HepG2 (cell line): ENCODE data around the gene SCUBE1. TPM values are rescaled to one million over a fixed set of nuclear protein-coding genes. Genes with fewer than 3 reads are reported as not detected.

ENCODE experiments used
- ATAC-seq: fragments of 200-7000 bp; cut with Tn5 transposase; 3 replicates; pipeline ENCODE4 v1.9.1; 2020; ENCODE audit warnings: mild to moderate bottlenecking, moderate library complexity
- BruUV-seq: library from RNA; stranded (reverse); fragments of 400-500 nt; replicated peaks from 2 replicates; lab custom pipeline; 2021; lab: Mats Ljungman, UMichigan
- CTCF ChIA-PET: fragments of 300-600 bp; formaldehyde crosslinking; extraction: SDS; loops from one replicate; lab custom pipeline; 2021; ENCODE audit warnings: low total read pairs, inconsistent platforms, low intra/inter-chr PET ratio; lab: Yijun Ruan, JAX
- POLR2A ChIA-PET: fragments of 350-600 bp; sonication (Branson Sonifier 250); formaldehyde crosslinking; loops from one replicate; lab custom pipeline; 2020; ENCODE audit warnings: antibody characterized with exemption, inconsistent platforms; lab: Yijun Ruan, JAX
- DNase-seq: peaks from one replicate; pipeline ENCODE4 v3.0.0-alpha.2; 2015; ENCODE audit warnings: low spot score
- FAIRE-seq: peaks from 3 replicates; lab custom pipeline; 2011; peaks lifted over from hg19 to GRCh38; lab: Jason Lieb, UNC
- H2AFZ ChIP-seq: one replicate; pipeline ENCODE4 v1.6.1; 2011; ENCODE audit warnings: low read length, inconsistent platforms
- H3K27ac ChIP-seq: fragments of 300-600 bp; 3 replicates; pipeline ENCODE4 v1.8.0; 2011; ENCODE audit warnings: mixed run types, mild to moderate bottlenecking, mixed read lengths, low read length, inconsistent platforms; ENCODE audit not compliant: insufficient read depth; ENCODE audit errors: extremely low read length
- H3K27me3 ChIP-seq, 2 experiments: fragments of 200-600 bp in 1 of 2; 2 replicates in 1 of 2; 3 replicates in 1 of 2; pipeline versions ENCODE4 v1.6.0 to v1.8.0; 2011; ENCODE audit warnings: low read length in 2 of 2, mild to moderate bottlenecking in 2 of 2, moderate library complexity in 2 of 2, inconsistent platforms in 1 of 2; ENCODE audit not compliant: insufficient read depth in 2 of 2, control insufficient read depth in 1 of 2
- H3K36me3 ChIP-seq, 2 experiments: fragments of 200-600 bp in 1 of 2; replicated peaks in 1 of 2; 2 replicates in 1 of 2; 3 replicates in 1 of 2; pipeline versions ENCODE4 v1.5.1 to v1.8.0; 2011; ENCODE audit warnings: low read length in 2 of 2, inconsistent platforms in 1 of 2; ENCODE audit not compliant: insufficient read depth in 2 of 2, control insufficient read depth in 1 of 2
- H3K4me1 ChIP-seq: 2 replicates; pipeline ENCODE4 v1.5.1; 2012; ENCODE audit warnings: low read length, inconsistent platforms; ENCODE audit not compliant: insufficient read depth
- H3K4me2 ChIP-seq: 2 replicates; pipeline ENCODE4 v1.6.0; 2011; ENCODE audit warnings: low read depth, low read length, inconsistent platforms
- H3K4me3 ChIP-seq, 3 experiments: fragments of 200-600 bp in 1 of 3; sonication (generic), shearing (Covaris generic) in 1 of 3; replicated peaks in 1 of 3; 2 replicates each; pipeline ENCODE4 v1.5.1; 2011 to 2016; ENCODE audit warnings: low read length in 3 of 3, inconsistent platforms in 2 of 3, low read depth in 2 of 3, mild to moderate bottlenecking in 2 of 3, control low read depth in 1 of 3, mixed read lengths in 1 of 3; ENCODE audit not compliant: insufficient read depth in 1 of 3
- H3K79me2 ChIP-seq: one replicate; pipeline ENCODE4 v1.6.1; 2011; ENCODE audit warnings: low read length, inconsistent platforms; ENCODE audit not compliant: insufficient read depth
- H3K9ac ChIP-seq: 2 replicates; pipeline ENCODE4 v1.6.0; 2011; ENCODE audit warnings: mild to moderate bottlenecking, low read depth, low read length, inconsistent platforms; ENCODE audit not compliant: insufficient read depth
- H3K9me3 ChIP-seq: 2 replicates; pipeline ENCODE4 v1.5.1; 2012; ENCODE audit warnings: mild to moderate bottlenecking, low read length
- H4K20me1 ChIP-seq: 2 replicates; pipeline ENCODE4 v1.6.0; 2011; ENCODE audit warnings: inconsistent platforms, mild to moderate bottlenecking, low read length, moderate library complexity; ENCODE audit not compliant: insufficient read depth
- ARID2 ChIP-seq: sonication (generic); formaldehyde crosslinking; IDR thresholded peaks from 2 replicates; pipeline ENCODE4 v1.8.1; 2022; ENCODE audit warnings: mild to moderate bottlenecking, missing genetic modification reagents, borderline replicate concordance
- ARID4A ChIP-seq: sonication (generic); formaldehyde crosslinking; IDR thresholded peaks from 2 replicates; pipeline ENCODE4 v1.5.0; 2020; ENCODE audit warnings: mild to moderate bottlenecking, missing genetic modification reagents, borderline replicate concordance
- FOSL1 ChIP-seq: sonication (generic); formaldehyde crosslinking; IDR thresholded peaks from 2 replicates; pipeline ENCODE4 v1.9.0; 2021; ENCODE audit warnings: missing genetic modification reagents, borderline replicate concordance
- KDM5A ChIP-seq: fragments of 200-600 bp; sonication (generic); IDR thresholded peaks from 2 replicates; pipeline ENCODE4 v1.7.0; 2018; ENCODE audit warnings: antibody characterized with exemption, mild to moderate bottlenecking, low read length, borderline replicate concordance
- KLF16 ChIP-seq, 2 experiments: sonication (generic) in 1 of 2; formaldehyde crosslinking in 1 of 2; IDR thresholded peaks; 2 replicates each; pipeline versions ENCODE4 v1.6.1 to v1.8.0; 2016 to 2023; ENCODE audit warnings: missing genetic modification reagents in 2 of 2, missing compliant biosample characterization in 1 of 2
- LCORL ChIP-seq, 2 experiments: fragments of 450-650 bp in 1 of 2; sonication (generic) in 1 of 2; formaldehyde crosslinking in 1 of 2; IDR thresholded peaks; 2 replicates each; pipeline versions ENCODE4 v1.5.0 to v1.6.1; 2017 to 2020; ENCODE audit warnings: antibody characterized with exemption in 1 of 2, missing genetic modification reagents in 1 of 2
- POLR2A ChIP-seq, 2 experiments: IDR thresholded peaks; 2 replicates each; pipeline ENCODE4 v1.6.1; 2011; ENCODE audit warnings: low read depth in 2 of 2, low read length in 2 of 2, mild to moderate bottlenecking in 1 of 2, moderate library complexity in 1 of 2; ENCODE audit not compliant: insufficient read depth in 1 of 2
- ZNF234 ChIP-seq: sonication (generic); formaldehyde crosslinking; conservative IDR thresholded peaks from 2 replicates; pipeline ENCODE4 v1.5.1; 2020; ENCODE audit warnings: mild to moderate bottlenecking, missing genetic modification reagents
- ZNF414 ChIP-seq: sonication (generic); formaldehyde crosslinking; IDR thresholded peaks from 2 replicates; pipeline ENCODE4 v1.5.0; 2020; ENCODE audit warnings: missing genetic modification reagents
- ZNF605 ChIP-seq: sonication (generic); formaldehyde crosslinking; IDR thresholded peaks from 2 replicates; pipeline ENCODE4 v1.8.0; 2022; ENCODE audit warnings: mild to moderate bottlenecking, missing genetic modification reagents
- ZNF609 ChIP-seq: sonication (generic); formaldehyde crosslinking; IDR thresholded peaks from 2 replicates; pipeline ENCODE4 v1.4.0; 2020; ENCODE audit warnings: mild to moderate bottlenecking, missing genetic modification reagents, borderline replicate concordance
- ZNF615 ChIP-seq: sonication (generic); formaldehyde crosslinking; IDR thresholded peaks from 2 replicates; pipeline ENCODE4 v1.5.0; 2020; ENCODE audit warnings: mild to moderate bottlenecking, missing genetic modification reagents, borderline replicate concordance
- ZNF790 ChIP-seq: sonication (generic); formaldehyde crosslinking; IDR thresholded peaks from 2 replicates; pipeline ENCODE4 v1.8.0; 2022; ENCODE audit warnings: missing genetic modification reagents, mild to moderate bottlenecking, borderline replicate concordance
- WGBS: methylation state at CpG from one replicate; pipeline ENCODE4 v1.1.6; 2017; ENCODE audit warnings: low lambda C conversion rate; 5-methylcytosine and 5-hydroxymethylcytosine counted together
- in situ Hi-C: cut with HindIII; loops from 2 replicates; pipeline ENCODE4 v1.10.0; 2017; ENCODE audit warnings: low pct_unique_long_range_greater_than_20kb; ENCODE audit not compliant: extremely low pct_ligation_motif_present
- intact Hi-C: fragments of 100-400 bp; cut with micrococcal nuclease; formaldehyde crosslinking; loops from one replicate; pipeline ENCODE4 v1.10.0; 2022; ENCODE audit not compliant: unreplicated experiment
- polyA plus RNA-seq, 8 experiments: library from polyadenylated mRNA; depleted of rRNA in 3 of 8; stranded (reverse) in 7 of 8; unstranded in 1 of 8; fragments of >200 nt; fragmentation: Illumina TruSeq in 4 of 8; extraction: Trizol in 4 of 8; gene quantifications; 2 replicates each; pipeline versions ENCODE4 v1.2.1 to v1.2.3, GENCODE V29; 2011 to 2016; ENCODE audit warnings: low read depth in 4 of 8, missing spikeins in 1 of 8, mixed read lengths in 1 of 8; ENCODE audit not compliant: insufficient read depth in 1 of 8
- total RNA-seq, 5 experiments: library from RNA; depleted of rRNA; stranded (reverse); fragments of >200 nt; fragmentation: Illumina TruSeq; extraction: Trizol; gene quantifications; 2 replicates each; pipeline ENCODE4 v1.2.3, GENCODE V29; 2016; ENCODE audit warnings: low read depth in 1 of 5

Gene SCUBE1
- total and polyA plus RNA-seq, 2 of the 13 experiments (the other 11 are each of a cell fraction or from before 2014, with no cell fraction given) = under 0.01 to 0.05 TPM

- H2AFZ ChIP-seq = no peak overlapping the region
- POLR2A ChIA-PET = no interaction called here
- in situ Hi-C loops = no loop called here
- TF ChIP-seq KDM5A = no peak
- no peak for TF ChIP-seq ARID4A (CRISPR knock-in tag)
- TF ChIP-seq ZNF790 = no peak
- TF ChIP-seq ZNF615 (CRISPR knock-in tag) = no peak
- no peak for TF ChIP-seq ZNF234 (CRISPR knock-in tag)
- no peak for TF ChIP-seq ZNF605 (CRISPR knock-in tag)
- no peak for TF ChIP-seq ZNF414
- TF ChIP-seq POLR2A (IDR thresholded peaks at IDR 0.05; ENCODE audit: insufficient read depth in 1 of 2, low read depth in 2 of 2, low read length in 2 of 2) = no peak
- no peak for TF ChIP-seq FOSL1 (CRISPR knock-in tag)
- no peak for TF ChIP-seq LCORL (IDR thresholded peaks at IDR 0.05)
- TF ChIP-seq LCORL (CRISPR knock-in tag; IDR thresholded peaks at IDR 0.05) = no peak
- TF ChIP-seq KLF16 (CRISPR knock-in tag; IDR thresholded peaks at IDR 0.05) = no peak
- TF ChIP-seq ARID2 (CRISPR knock-in tag) = no peak
- no peak for TF ChIP-seq ZNF609 (CRISPR knock-in tag)
Observed at GRCh38 chr22:43338766-43339345, 4.3 kb downstream of the SCUBE1 start.

More at GRCh38 chr22:43338766-43339345, 4.3 kb downstream of the SCUBE1 start:
- DNase-seq (no peak), FAIRE-seq (no peak), ATAC-seq (no peak)
- Histone ChIP-seq H3K27me3 (peaks cover 10 to 52% of the 10 kb centered on the region in 2 experiments), H3K9ac (no peak overlapping the region), H3K4me1 (no peaks in the 10 kb centered on the region), H3K79me2 (no peaks in the 10 kb centered on the region), H4K20me1 (no peaks in the 10 kb centered on the region), H3K27ac (no peak overlapping the region), H3K9me3 (no peaks in the 10 kb centered on the region), H3K4me3 (no peak overlapping the region), H3K4me2 (no peak overlapping the region), H3K36me3 (no peaks in the 10 kb centered on the region)
- CTCF ChIA-PET = no interaction called here
- intact Hi-C loops = no loop called here
- WGBS = 33% methylated on average over 3 of the region's 15 CpGs
- no TSS peak for BruUV-seq
